Measurements from ENCODE around the gene MARCHF6. TPM values are rescaled to one million over a fixed set of nuclear protein-coding genes. Genes with fewer than 3 reads are reported as not detected.
"Not testable (repeated sequence)": the region's sequence is repeated elsewhere in the genome, so short reads cannot be mapped to it uniquely, and the experiment has no call there.

Gene MARCHF6
- total and polyA plus RNA-seq, 3 donors from 2014 or later = 120 to 153 (median 136) TPM

DNA sequence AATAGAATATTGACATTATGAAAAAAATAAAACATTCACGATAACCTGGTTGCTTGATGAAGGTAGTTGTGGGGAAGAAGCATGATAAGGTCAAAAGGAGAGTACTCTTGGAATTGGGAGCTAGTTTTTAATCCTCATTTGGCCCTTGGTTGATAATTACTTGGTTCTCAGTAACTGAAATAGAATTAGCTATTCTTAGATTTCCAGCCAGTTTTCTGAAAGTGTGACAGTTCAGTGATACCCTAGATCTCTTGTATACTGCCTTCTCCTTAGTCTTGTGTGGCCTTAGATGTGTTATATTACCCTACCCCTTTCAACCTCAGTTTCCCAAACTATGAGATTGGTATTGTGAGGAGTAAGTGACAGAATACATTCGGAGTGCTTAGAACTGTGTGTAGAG, 17.4 kb downstream of the MARCHF6 start:
- Histone ChIP-seq H3K27me3 (no peaks in the 10 kb centered on the region), H3K4me1 (peaks cover 20% of the 10 kb centered on the region), H3K36me3 (ENCODE audit: low read depth, missing control alignments) (no peaks in the 10 kb centered on the region), H3K4me3 (no peak overlapping the region), H3K27ac (no peak overlapping the region), H3K9me3 (no peaks in the 10 kb centered on the region)
- intact Hi-C loops (cut with DNase I; ENCODE audit: low total_unique reads) = no loop called here
- no peak for DNase-seq
- WGBS, 2 donors = 85 to 89% methylated on average over 2 of the region's 2 CpGs
- TF ChIP-seq, protein P1, sequence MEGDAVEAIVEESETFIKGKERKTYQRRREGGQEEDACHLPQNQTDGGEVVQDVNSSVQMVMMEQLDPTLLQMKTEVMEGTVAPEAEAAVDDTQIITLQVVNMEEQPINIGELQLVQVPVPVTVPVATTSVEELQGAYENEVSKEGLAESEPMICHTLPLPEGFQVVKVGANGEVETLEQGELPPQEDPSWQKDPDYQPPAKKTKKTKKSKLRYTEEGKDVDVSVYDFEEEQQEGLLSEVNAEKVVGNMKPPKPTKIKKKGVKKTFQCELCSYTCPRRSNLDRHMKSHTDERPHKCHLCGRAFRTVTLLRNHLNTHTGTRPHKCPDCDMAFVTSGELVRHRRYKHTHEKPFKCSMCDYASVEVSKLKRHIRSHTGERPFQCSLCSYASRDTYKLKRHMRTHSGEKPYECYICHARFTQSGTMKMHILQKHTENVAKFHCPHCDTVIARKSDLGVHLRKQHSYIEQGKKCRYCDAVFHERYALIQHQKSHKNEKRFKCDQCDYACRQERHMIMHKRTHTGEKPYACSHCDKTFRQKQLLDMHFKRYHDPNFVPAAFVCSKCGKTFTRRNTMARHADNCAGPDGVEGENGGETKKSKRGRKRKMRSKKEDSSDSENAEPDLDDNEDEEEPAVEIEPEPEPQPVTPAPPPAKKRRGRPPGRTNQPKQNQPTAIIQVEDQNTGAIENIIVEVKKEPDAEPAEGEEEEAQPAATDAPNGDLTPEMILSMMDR (IDR thresholded peaks at IDR 0.05) = no peak
- TF ChIP-seq POLR2A (IDR thresholded peaks at IDR 0.05) = no peak

DNA sequence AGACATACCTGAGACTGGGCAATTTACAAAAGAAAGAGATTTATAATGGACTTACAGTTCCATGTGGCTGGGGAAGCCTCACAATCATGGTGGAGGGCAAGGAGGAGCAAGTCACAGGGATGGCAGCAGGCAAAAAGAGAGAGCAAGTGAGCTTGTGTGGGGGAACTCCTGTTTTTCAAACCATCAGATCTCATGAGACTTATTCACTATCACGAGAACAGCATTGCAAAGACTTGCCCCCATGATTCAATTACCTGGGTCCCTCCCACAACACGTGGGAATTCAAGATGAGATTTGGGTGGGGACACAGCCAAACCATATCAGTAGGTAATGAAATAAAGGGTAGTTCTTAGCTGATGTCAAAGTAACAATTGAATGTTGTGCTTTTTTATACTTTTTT, 17.9 kb downstream of the MARCHF6 start:
- H3K9me3 ChIP-seq; DNase-seq; H3K27me3 ChIP-seq; H3K36me3 ChIP-seq (ENCODE audit: low read depth, missing control alignments); H3K4me3 ChIP-seq; intact Hi-C loops (cut with DNase I; ENCODE audit: low total_unique reads); H3K27ac ChIP-seq: not testable (repeated sequence)
- peaks cover 15% of the 10 kb centered on the region for H3K4me1 ChIP-seq
- WGBS, 2 donors = 66 to 67% methylated on average over 2 of the region's 2 CpGs

DNA sequence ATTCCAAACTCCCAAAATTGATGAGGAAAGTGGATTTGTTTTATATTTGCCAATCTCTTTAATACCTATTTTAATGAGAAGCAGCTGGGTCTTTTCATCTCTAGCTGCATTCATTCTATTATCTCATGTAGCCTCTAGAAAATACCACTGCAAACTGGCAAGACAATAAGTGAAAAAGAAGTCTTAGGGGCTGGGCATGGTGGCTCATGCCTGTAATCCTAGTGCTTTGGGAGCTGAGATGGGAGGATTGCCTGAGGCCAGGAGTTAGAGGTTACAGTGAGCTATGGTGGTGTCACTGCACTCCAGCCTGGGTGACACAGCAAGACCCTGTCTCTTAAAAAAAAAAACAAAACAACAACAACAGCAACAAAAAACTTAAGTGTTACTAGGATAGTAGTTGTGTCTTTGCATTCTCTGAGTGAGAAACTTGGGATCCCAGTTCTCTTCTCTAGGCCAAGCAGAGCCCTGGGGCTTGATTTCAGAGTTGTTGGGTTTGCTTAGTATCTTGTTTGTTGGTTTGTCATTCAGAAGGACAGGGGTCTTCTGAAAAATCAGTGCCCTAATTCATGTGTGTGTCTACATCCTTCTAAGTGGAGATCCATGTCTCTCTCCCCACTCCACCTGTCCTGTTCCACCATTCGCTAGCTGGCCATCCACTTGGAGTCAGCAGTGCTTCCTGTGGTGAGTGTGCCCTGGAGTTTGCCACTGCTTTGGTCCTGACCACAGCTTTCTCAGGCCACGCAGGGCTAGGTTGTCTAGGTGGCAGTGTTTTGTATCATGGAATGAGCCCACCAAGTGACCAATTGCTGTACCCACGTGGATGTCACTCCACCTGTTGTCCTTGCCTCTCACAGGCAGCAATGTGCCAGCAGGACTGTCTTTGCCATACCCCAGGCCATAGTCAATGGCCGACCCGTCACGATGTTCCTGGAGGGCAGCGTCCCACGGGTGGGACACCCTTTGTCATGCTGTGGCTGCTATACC, 19.5 kb downstream of the MARCHF6 start:
- 86 to 96% methylated on average over 8 of the region's 8 CpGs for WGBS, 2 donors
- Histone ChIP-seq H3K27me3 (no peaks in the 10 kb centered on the region), H3K4me3 (no peak overlapping the region), H3K9me3 (no peaks in the 10 kb centered on the region), H3K27ac (no peak overlapping the region), H3K4me1 (peaks cover 13% of the 10 kb centered on the region), H3K36me3 (ENCODE audit: low read depth, missing control alignments) (no peaks in the 10 kb centered on the region)
- no peak for DNase-seq
- intact Hi-C loops (cut with DNase I; ENCODE audit: low total_unique reads) = no loop called here
- TF ChIP-seq POLR2A (IDR thresholded peaks at IDR 0.05) = no peak
- TF ChIP-seq, protein P1 (IDR thresholded peaks at IDR 0.05) = no peak

DNA sequence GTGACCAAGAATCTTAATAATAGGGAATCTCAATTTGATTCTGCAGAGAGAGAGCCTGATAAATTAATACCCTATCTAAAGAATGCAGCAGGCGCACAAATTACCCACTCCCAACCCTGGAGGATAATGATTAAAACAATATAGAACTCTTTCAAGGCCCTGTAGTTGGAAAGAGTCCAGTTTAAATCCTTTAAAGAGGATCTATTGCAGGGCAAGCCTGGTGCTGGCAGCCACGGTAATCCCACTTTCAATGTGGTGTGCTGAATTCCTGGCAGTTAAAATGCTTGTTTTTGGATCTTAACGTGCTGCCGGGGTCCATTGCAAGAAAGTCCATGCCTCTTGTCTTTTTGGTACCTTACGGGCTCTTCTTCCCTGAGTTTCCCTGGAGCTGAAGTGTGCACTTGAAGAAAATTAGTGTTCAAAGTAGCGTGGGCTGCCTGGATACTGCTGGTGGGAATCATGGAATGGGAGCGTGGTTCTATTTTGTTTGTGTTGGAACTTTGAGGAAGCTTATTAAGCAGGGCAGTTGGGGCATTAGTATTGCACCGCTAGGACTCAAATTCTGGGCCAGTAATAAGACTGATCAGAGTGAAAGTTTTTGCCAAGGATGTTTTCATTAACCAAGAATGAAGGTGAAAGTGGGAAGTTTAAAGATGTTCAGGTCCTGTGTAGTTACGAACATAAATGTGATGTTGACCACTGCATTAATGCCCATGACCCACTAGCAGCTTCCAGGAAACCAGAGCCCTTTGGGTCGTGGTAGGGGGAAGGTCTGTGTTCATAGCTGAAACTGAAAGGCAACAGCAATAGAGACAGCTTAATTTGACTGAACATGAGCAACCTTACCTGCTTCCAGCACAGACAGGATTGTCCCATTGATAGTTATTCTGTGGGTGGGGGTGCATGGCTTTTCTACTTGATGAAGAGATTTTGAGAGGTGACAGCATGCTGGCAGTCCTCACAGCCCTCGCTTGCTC, 20.8 kb downstream of the MARCHF6 start:
- 49 to 56% methylated on average over 10 to 11 of the region's 11 CpGs for WGBS, 2 donors

DNA sequence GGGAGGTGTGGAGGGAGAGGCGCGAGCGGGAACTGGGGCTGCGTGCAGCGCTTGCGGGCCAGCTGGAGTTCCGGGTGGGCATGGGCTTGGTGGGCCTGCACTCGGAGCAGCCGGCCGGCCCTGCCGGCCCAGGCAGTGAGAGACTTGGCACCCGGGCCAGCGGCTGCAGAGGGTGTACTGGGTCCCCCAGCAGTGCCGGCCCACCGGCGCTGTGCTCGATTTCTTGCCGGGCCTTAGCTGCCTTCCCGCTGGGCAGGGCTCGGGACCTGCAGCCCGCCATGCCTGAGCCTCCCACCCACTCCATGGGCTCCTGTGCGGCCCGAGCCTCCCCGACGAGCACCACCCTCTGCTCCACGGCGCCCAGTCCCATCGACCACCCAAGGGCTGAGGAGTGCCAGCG, 21.7 kb downstream of the MARCHF6 start:
- WGBS, 2 donors = 90% methylated on average over 29 of the region's 29 CpGs; no CpG with 5 or more reads in 1 of the 2 donors
- H3K4me3 ChIP-seq; DNase-seq; H3K36me3 ChIP-seq (ENCODE audit: low read depth, missing control alignments); H3K27me3 ChIP-seq; intact Hi-C loops (cut with DNase I; ENCODE audit: low total_unique reads); H3K9me3 ChIP-seq; H3K27ac ChIP-seq: not testable (repeated sequence)
- H3K4me1 ChIP-seq = peaks cover 16% of the 10 kb centered on the region

More for the DNA sequence above, 20.8 kb downstream of the MARCHF6 start:
- Histone ChIP-seq H3K27ac (no peak overlapping the region), H3K9me3 (no peaks in the 10 kb centered on the region), H3K4me1 (peaks cover 16% of the 10 kb centered on the region), H3K4me3 (no peak overlapping the region), H3K27me3 (no peaks in the 10 kb centered on the region), H3K36me3 (ENCODE audit: low read depth, missing control alignments) (no peaks in the 10 kb centered on the region)
- intact Hi-C loops (cut with DNase I; ENCODE audit: low total_unique reads) = no loop called here
- DNase-seq = no peak
- no peak for TF ChIP-seq POLR2A (IDR thresholded peaks at IDR 0.05)
- TF ChIP-seq, protein P1 (IDR thresholded peaks at IDR 0.05) = no peak
